Pericardium fibroblast (primary cell): ENCODE results near the gene PIP4K2B. TPM values are rescaled to one million over a fixed set of nuclear protein-coding genes. Genes with fewer than 3 reads are reported as not detected.

ENCODE experiments used
- total RNA-seq: library from RNA; depleted of rRNA; stranded (reverse); fragments of >200 nt; gene quantifications from 2 replicates; pipeline ENCODE4 v1.2.3, GENCODE V29; 2015

The PIP4K2B gene
- total RNA-seq: 45.4 and 54.4 TPM in 2 replicates

DNA sequence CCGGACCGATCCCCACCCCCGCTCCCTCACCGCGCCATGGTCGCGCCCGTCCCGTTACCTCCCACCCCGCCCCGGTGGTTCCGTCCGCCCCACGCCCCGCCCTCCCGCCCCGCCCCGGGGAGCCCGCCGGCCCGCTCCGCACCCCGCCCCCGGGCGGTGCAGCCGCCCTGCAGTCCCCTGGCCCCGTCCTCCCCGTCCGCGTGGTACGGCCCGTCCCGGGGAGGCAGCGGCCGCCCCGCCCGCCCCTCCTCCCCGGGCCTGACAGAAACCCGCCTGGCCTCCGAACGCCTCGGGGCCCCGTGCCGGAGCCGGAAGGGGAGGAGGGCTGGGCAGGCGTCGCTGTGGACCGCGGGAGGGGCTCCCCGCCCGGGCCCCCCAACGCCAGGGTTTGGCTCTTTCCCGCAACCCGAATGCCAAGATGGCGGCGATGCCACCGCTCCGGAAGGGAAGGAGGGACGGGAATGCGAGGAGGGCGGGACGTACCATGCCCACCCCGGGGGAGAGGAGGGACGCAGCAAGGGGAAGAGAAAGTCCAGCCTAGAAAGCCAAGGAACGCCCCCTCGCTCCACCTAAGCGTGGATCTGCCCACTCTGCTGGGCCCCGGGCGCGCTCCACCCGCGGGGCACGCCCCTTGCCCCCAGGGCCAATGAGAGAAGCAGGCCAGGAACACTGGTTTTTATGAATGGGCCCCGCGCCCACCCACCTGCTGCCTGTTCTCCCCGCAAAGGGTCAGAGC, at the start of gene PIP4K2B:
Gene PIP4K2B, minus strand, starts transcription at position 56 of the 736 bp plus-strand sequence. CDS start 132 bp downstream, outside the sequence.

DNA sequence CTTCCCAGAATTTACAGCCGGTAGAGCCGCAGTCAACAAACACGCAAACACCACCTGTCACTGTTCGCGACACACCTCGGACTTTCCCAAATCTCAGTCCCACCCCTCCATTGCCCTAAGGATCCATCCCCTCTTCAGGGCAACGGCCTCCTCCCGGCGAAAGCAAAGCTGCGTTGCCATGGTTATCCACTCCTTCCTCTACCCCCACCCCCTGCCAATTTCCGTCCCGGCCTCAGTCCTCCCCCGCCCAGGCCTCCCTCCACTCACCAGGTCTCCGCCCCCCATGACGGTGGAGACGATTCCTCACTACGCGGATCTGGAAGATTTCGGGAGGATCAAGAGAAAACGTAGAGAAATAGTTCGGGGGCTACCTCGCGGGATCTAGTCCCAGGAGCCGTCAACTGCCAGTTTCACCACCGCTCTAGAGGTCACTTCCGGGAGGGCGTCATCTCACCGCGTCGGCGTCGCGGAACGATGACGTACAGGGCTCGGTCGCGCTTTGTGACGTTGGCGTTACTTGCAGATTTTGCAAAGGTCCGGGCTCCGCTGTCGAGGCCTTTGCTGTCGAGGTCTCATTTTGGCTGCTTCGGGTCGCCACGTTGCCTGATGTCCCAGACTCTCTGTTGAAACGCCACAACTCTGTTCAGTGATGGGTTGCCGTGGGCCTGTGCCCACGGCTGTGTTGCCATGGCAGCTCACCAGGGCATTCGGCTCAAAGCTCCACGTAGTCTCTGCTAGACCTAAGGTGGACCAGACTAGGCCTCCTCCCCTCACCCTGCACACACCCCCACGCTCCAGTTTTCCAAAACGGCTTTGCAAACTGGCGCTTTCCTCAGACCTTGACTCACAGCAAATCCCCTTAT, 25.8 kb upstream of the PIP4K2B start, which contains the start of gene CWC25:
Gene CWC25, minus strand, starts transcription at position 423 of the 863 bp plus-strand sequence. Its CDS starts 138 bp downstream, at position 285.

DNA sequence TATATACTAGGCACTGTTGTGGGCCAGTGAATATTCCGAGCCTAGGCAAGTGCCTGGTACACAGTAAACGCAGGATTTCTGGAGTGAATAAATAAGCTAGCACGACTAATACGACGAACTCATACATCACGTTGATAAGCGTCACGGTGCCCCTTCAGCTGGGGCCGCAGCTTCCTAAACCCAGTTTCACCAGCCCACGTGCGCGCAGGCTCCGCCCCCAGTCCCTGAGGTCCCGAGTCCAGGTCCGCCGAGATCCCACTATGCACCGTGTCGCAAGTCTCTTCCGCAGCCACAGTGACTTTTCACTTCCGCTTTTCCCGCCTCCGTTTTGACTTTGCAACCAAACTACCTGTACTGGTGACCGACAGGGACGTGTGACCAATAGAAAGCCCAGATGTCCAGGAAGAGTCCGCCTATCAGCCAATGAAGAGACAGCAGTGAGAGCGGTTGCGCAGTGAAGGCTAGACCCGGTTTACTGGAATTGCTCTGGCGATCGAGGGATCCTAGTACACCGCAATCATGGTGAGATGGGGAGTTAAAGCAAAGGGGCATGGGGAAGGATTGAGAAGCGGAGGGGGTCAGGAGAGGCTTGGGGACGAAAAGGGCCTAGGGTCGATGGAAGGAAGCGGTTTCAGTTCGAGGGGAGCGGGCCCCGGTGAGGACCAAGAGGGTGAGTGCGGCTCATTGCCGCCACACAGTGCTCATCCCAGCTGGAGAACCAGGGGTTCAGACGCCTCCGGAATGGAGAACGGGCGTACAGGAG, 46.9 kb downstream of the PIP4K2B start, which contains the start of gene PSMB3:
Gene PSMB3, plus strand, starts transcription at position 434 of the 763 bp plus-strand sequence. Its CDS starts 86 bp downstream, at position 520.

DNA sequence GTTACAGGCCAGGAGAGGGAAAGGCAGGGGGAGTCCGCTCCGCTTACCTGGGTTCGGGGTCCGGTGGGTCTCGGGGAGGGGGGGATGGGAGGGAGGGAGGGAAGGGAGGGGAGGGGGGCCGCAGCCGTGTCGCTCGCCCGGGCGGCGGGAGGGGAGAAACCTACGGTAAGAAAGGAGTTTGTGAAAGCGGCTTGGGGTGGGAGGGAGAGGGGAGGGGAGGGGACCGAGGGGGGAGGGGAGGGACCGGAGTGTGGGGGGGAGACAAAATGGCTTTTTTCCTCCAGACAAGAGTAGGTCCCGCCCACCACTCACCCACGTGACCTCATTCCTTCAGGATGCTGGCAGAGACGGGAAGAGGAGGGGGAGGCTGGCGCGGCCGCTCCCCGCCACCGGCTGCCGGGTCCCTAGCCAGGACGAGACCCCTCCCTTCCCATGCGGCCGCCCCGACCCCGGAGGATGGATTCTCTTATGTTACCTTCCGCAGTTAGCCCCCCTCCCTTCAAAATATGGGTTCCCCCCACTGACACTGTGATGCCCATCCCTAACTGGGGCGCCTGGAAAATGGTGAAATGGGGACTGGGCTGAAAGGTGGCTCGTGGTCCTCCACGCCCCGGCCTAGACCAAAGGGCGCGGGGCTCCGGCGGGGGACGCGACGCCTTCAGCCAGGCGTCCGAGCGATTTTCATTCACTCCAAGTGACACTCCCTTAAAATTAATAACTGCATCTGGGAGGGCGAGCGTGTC, 51.0 kb downstream of the PIP4K2B start, which contains the start of gene PCGF2:
Gene PCGF2, minus strand, starts transcription at position 188 of the 743 bp plus-strand sequence. CDS start 7,934 bp downstream, outside the sequence.

DNA sequence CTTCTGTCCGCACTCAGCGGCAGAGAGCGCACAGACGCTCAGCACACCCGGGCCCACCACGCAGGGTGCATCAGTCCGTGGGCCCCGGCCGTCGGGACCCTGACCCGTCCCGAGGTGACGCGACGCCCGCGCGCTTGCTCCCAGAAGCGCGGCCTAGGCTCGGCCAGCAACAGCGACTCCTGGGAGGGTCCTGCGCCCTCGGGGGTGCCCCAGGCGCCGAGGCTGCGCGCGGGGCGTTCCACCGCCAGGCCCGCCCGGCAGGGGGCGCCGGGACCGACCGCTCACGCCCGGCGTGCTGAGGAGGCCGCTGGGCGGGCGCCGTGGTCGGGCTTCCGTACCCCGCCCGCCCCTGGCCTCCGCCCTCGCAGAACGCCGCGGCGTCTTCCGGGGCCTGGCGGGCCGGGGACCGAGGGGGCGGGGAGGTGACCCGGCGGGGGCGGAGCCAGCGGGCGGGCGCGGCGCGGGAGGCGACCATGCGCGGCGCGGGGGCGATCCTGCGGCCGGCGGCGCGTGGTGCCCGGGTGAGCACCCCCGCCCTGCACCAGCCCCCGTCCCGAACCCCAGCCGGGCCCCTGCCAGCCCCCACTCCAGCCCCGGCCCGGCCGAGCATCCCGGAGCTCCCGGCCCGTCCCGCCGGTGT, 69.3 kb downstream of the PIP4K2B start, which contains the start of gene CISD3:
Gene CISD3, plus strand, starts transcription at position 456 of the 640 bp plus-strand sequence. Its CDS starts 18 bp downstream, at position 474.

Other genes with a start within 250 kb of the PIP4K2B start
- gene SRCIN1, start 193.6 kb downstream of the PIP4K2B start, total RNA-seq: under 0.01 TPM in 1 of 2 replicates, not detected in the other
- 4.4 and 6.7 TPM in 2 replicates for gene EPOP, start 124.6 kb downstream of the PIP4K2B start, total RNA-seq
- 17.0 and 28.3 TPM in 2 replicates for gene MLLT6, start 94.3 kb downstream of the PIP4K2B start, total RNA-seq
- gene CISD3, start 69.2 kb downstream of the PIP4K2B start, total RNA-seq: 8.0 and 12.4 TPM in 2 replicates
- 4.8 and 8.5 TPM in 2 replicates for gene PCGF2, start 51.2 kb downstream of the PIP4K2B start, total RNA-seq
- gene PSMB3, start 46.8 kb downstream of the PIP4K2B start, total RNA-seq: 116 and 187 TPM in 2 replicates
- 8.5 and 10.5 TPM in 2 replicates for gene CWC25, start 25.8 kb upstream of the PIP4K2B start, total RNA-seq
- gene RPL23, start 54.2 kb upstream of the PIP4K2B start, total RNA-seq: 1,910 and 2,508 TPM in 2 replicates
- gene LASP1, start 70.5 kb upstream of the PIP4K2B start, total RNA-seq: 255 and 440 TPM in 2 replicates
- not detected in 2 replicates for gene FBXO47, start 167.8 kb upstream of the PIP4K2B start, total RNA-seq